Lung (tissue), 12 donors: ENCODE measurements around the gene PRKAR2A. TPM values are rescaled to one million over a fixed set of nuclear protein-coding genes. Genes with fewer than 3 reads are reported as not detected.

Source experiments
- ATAC-seq: fragments of 200-7000 bp; cut with Tn5 transposase; one replicate; pipeline ENCODE4 v1.9.1; 2020; ENCODE audit warnings: moderate number of reproducible peaks; ENCODE audit not compliant: insufficient read depth, low FRiP score
- DNase-seq, 3 donors: peaks; one replicate each; pipeline ENCODE4 v3.0.0-alpha.2; 2013 to 2017
- H3K27ac ChIP-seq, 2 donors: one replicate each; pipeline ENCODE4 v1.5.1; 2013; ENCODE audit warnings: mild to moderate bottlenecking in 2 of 2, moderate library complexity in 2 of 2, control low read depth in 1 of 2, inconsistent platforms in 1 of 2, low read depth in 1 of 2, low read length in 1 of 2
- H3K27me3 ChIP-seq, 3 donors: one replicate each; pipeline ENCODE4 v1.5.1; 2013; ENCODE audit warnings: low read length in 2 of 3; ENCODE audit not compliant: control insufficient read depth in 3 of 3, insufficient read depth in 3 of 3
- H3K36me3 ChIP-seq, 4 donors: one replicate each; pipeline ENCODE4 v1.5.1; 2013; ENCODE audit warnings: low read length in 4 of 4, mild to moderate bottlenecking in 1 of 4, moderate library complexity in 1 of 4; ENCODE audit not compliant: control insufficient read depth in 4 of 4, insufficient read depth in 4 of 4
- H3K4me1 ChIP-seq, 5 donors: one replicate each; pipeline ENCODE4 v1.5.1; 2013; ENCODE audit warnings: low read length in 5 of 5, mild to moderate bottlenecking in 2 of 5, moderate library complexity in 1 of 5; ENCODE audit not compliant: control insufficient read depth in 5 of 5, insufficient read depth in 5 of 5
- H3K4me3 ChIP-seq: one replicate; pipeline ENCODE4 v1.5.1; 2013; ENCODE audit warnings: mild to moderate bottlenecking, control low read depth, moderate library complexity
- H3K9ac ChIP-seq, 2 donors: one replicate each; pipeline ENCODE4 v1.5.1; 2013; ENCODE audit warnings: low read length in 2 of 2, control low read depth in 1 of 2; ENCODE audit not compliant: insufficient read depth in 1 of 2
- H3K9me3 ChIP-seq, 4 donors: one replicate each; pipeline ENCODE4 v1.5.1; 2013; ENCODE audit warnings: low read length in 3 of 4, mild to moderate bottlenecking in 1 of 4, moderate library complexity in 1 of 4; ENCODE audit not compliant: control insufficient read depth in 4 of 4, insufficient read depth in 3 of 4
- CTCF ChIP-seq: IDR thresholded peaks from 2 replicates; pipeline ENCODE4 v1.5.1; 2012; ENCODE audit warnings: mild to moderate bottlenecking; ENCODE audit errors: control extremely low read depth, extremely low read depth
- WGBS, 2 donors: extraction: QIAGEN DNeasy Blood & Tissue Kit; methylation state at CpG; one replicate each; pipeline ENCODE4 v1.1.7; 2013; 5-methylcytosine and 5-hydroxymethylcytosine counted together
- polyA plus RNA-seq, 2 donors: library from polyadenylated mRNA; stranded (reverse); fragments of 200-250 nt; gene quantifications; one replicate each; pipeline ENCODE4 v1.2.1, GENCODE V29; 2013
- total RNA-seq, 2 donors: library from RNA; depleted of rRNA in 1 of 2; stranded (reverse); fragments of >200 nt in 1 of 2; gene quantifications; one replicate each; pipeline ENCODE4 v1.2.1, GENCODE V29; 2014 to 2021
- donor health status: control.
- donor health status: control.
- donor health status: Bipolar disorder and iron deficiency.
- donor health status: healthy.
- donor health status: DM: yes; HTN: yes; CAD: no.

Gene PRKAR2A
- total and polyA plus RNA-seq, 4 donors: 10.3 to 72.8 (median 20.4) TPM

GRCh38 chr3:48759071-48759470 lies 88.6 kb downstream of the PRKAR2A start:
- no peaks in the 10 kb centered on the region for H3K27me3 ChIP-seq
- H3K27ac ChIP-seq: no peak overlapping the region
- DNase-seq (no peak), ATAC-seq (no peak)
- no peaks in the 10 kb centered on the region for H3K9me3 ChIP-seq
- no peak overlapping the region for H3K9ac ChIP-seq
- H3K36me3 ChIP-seq: peaks cover 0 to 13% (median 4%) of the 10 kb centered on the region in 4 donors
- no peak for TF ChIP-seq CTCF
- no peak overlapping the region for H3K4me3 ChIP-seq
- 94 to 100% methylated on average over 3 to 4 of the region's 4 CpGs for WGBS, 2 donors
- no peaks in the 10 kb centered on the region for H3K4me1 ChIP-seq

GRCh38 chr3:48756640-48757039 lies 91.0 kb downstream of the PRKAR2A start:
- ATAC-seq (no peak), DNase-seq (no peak)
- H3K9ac ChIP-seq: no peak overlapping the region
- 90 to 95% methylated on average over 5 of the region's 5 CpGs for WGBS, 2 donors
- H3K27ac ChIP-seq: no peak overlapping the region
- H3K4me1 ChIP-seq: peaks cover 0 to 1% (median 0%) of the 10 kb centered on the region in 5 donors
- peaks cover 0 to 11% (median 5%) of the 10 kb centered on the region in 4 donors for H3K36me3 ChIP-seq
- TF ChIP-seq CTCF: no peak
- H3K4me3 ChIP-seq: no peak overlapping the region
- H3K9me3 ChIP-seq: no peaks in the 10 kb centered on the region
- H3K27me3 ChIP-seq: no peaks in the 10 kb centered on the region

- no peak for DNase-seq
- Histone ChIP-seq H3K27ac (no peak overlapping the region), H3K36me3 (peaks cover 3 to 24% (median 12%) of the 10 kb centered on the region in 4 donors), H3K4me1 (peaks cover 0 to 12% (median 0%) of the 10 kb centered on the region in 5 donors), H3K9ac (no peak overlapping the region), H3K4me3 (no peak overlapping the region), H3K9me3 (no peaks in the 10 kb centered on the region), H3K27me3 (no peaks in the 10 kb centered on the region)
- 88 to 91% methylated on average over 1 of the region's 1 CpG for WGBS, 2 donors
- TF ChIP-seq CTCF: no peak
- no peak for ATAC-seq
These were observed 96.8 kb downstream of the PRKAR2A start for GRCh38 chr3:48750856-48751255.

GRCh38 chr3:48748754-48749153 lies 98.9 kb downstream of the PRKAR2A start:
- H3K9me3 ChIP-seq: no peaks in the 10 kb centered on the region
- DNase-seq: no peak
- H3K27ac ChIP-seq: no peak overlapping the region
- no peak overlapping the region for H3K4me3 ChIP-seq
- H3K36me3 ChIP-seq: peaks cover 9 to 23% (median 14%) of the 10 kb centered on the region in 4 donors
- peak; percentile 27 for ATAC-seq
- peaks cover 0 to 12% (median 0%) of the 10 kb centered on the region in 5 donors for H3K4me1 ChIP-seq
- 43 to 82% methylated on average over 3 of the region's 3 CpGs for WGBS, 2 donors
- no peak for TF ChIP-seq CTCF
- no peaks in the 10 kb centered on the region for H3K27me3 ChIP-seq
- no peak overlapping the region for H3K9ac ChIP-seq
